SU-DHL-6 (cell line): ENCODE results near the gene BBS2.

ENCODE experiments used
- EZH2phosphoT487 ChIP-seq: fragments of 200-600 bp; sonication (generic), shearing (Covaris generic); conservative IDR thresholded peaks from 2 replicates; pipeline ENCODE4 v1.6.1; 2018; ENCODE audit warnings: mild to moderate bottlenecking, antibody characterized with exemption, low read length, moderate library complexity, mixed read lengths
- TF ChIP-seq, protein P1 (sequence below): fragments of 200-600 bp; sonication (generic); IDR thresholded peaks from one replicate; pipeline ENCODE4 v1.5.1; 2017; ENCODE audit warnings: antibody characterized with exemption, mild to moderate bottlenecking, low read length, moderate library complexity; ENCODE audit not compliant: insufficient read depth, poor library complexity, severe bottlenecking

DNA sequence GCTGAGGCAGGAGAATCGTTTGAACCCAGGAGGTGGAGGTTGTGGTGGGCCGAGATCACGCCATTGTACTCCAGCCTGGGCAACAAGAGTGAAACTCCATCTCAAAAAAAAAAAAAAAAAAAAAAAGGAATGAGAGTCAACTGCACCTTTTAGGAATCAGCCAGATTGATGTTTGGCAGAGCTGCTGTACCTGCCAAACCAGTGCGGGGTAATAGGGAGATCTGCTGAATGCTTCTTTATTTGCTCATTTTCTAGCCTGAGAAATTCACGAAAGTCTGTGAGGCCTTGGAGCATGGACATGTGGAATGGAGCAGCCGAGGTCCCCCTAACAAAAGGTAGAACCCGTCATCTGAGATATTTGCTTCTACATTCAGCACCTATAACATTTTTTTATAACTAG is 50.1 kb downstream of the BBS2 start:
- TF ChIP-seq, protein P1, sequence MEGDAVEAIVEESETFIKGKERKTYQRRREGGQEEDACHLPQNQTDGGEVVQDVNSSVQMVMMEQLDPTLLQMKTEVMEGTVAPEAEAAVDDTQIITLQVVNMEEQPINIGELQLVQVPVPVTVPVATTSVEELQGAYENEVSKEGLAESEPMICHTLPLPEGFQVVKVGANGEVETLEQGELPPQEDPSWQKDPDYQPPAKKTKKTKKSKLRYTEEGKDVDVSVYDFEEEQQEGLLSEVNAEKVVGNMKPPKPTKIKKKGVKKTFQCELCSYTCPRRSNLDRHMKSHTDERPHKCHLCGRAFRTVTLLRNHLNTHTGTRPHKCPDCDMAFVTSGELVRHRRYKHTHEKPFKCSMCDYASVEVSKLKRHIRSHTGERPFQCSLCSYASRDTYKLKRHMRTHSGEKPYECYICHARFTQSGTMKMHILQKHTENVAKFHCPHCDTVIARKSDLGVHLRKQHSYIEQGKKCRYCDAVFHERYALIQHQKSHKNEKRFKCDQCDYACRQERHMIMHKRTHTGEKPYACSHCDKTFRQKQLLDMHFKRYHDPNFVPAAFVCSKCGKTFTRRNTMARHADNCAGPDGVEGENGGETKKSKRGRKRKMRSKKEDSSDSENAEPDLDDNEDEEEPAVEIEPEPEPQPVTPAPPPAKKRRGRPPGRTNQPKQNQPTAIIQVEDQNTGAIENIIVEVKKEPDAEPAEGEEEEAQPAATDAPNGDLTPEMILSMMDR, result no peak
- TF ChIP-seq EZH2phosphoT487, result no peak
